ENCODE data around the gene MTX2.

The MTX2 gene

GRCh38 chr2:176380341-176380740, 111.1 kb downstream of the MTX2 start:
- DNase-seq (ENCODE audit: low spot score), result no peak

GRCh38 chr2:176383100-176383499, 113.9 kb downstream of the MTX2 start:
- DNase-seq (ENCODE audit: low spot score), result no peak

DNA sequence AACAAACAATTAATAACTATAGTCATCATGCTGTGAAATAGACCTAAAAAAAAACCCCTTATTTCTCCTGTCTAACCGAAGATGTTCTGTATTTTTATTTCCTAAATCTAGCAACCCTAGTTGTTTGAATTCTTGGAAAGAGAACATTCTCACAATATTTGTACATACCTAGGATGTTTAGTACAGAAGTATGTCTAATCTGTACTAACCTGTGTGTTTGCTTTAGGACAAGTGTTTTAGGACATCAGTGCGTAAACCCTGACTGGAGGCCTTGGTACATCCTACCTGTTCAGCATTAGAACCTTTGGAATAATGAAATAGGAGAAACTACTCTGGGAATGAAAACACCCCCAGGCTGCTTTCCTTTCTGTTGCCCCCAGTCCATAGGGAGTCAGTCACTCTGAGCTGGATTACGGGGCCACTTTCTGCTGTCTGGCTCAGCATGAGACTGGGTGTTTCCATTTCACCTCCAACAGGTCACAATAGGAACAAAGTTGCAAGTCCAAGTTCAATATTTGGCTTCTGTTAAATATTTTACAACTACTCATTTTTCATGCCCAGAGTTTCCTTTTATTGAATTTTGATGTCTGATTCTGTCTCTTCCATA, 114.7 kb downstream of the MTX2 start:
- DNase-seq (ENCODE audit: low spot score), result no peak

GRCh38 chr2:176385219-176385759, 116.0 kb downstream of the MTX2 start:
- no peak for DNase-seq (ENCODE audit: low spot score)

DNA sequence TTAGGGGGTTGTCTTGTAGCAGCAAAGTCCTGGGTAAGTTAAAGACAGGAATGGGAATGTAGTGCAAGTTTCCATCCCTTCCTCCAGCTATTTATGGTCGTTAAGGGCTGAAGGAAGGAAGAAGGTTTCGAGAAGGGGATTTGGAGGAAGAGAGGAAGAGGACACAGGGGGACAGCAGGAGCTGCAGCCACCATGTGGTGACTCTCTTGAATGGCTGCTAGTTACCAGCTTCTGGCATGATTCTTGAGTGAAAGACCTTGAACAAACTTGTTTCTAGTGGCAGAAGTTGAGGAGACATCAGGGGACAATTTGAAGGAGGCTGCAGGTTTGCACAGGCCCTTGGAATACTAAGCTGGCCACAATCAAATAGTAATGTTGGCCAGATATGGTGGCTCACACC, 116.6 kb downstream of the MTX2 start:
- DNase-seq (ENCODE audit: low spot score), result no peak
